ENCODE data around the gene CD8A. TPM values are rescaled to one million over a fixed set of nuclear protein-coding genes. Genes with fewer than 3 reads are reported as not detected.

CD8A gene
- total and polyA plus RNA-seq, 2 of the 8 experiments (the other 6 are each of a cell fraction or from before 2014, with no cell fraction given) = 0.14 to 0.39 TPM

GRCh38 chr2:86808315-86809161 is 17.8 kb upstream of the CD8A start:
- no peak overlapping the region for H3K27ac ChIP-seq (ENCODE audit: low read depth, low read length)
- no peak overlapping the region for H2BK15ac ChIP-seq (ENCODE audit: low read length)
- peak; percentile 88 to 98 for DNase-seq (ENCODE audit: low read depth in 1 of 2, low spot score in 2 of 2)
- no peak overlapping the region for H2BK12ac ChIP-seq (ENCODE audit: low read depth, low read length)
- no peak overlapping the region for H4K91ac ChIP-seq (replicated peaks; ENCODE audit: insufficient read length, low read length)
- H3K23me2 ChIP-seq (ENCODE audit: low read depth, low read length) = peaks cover 8% of the 10 kb centered on the region; the same call in 1 of the 2 replicates
- no peak overlapping the region for H3K9ac ChIP-seq (replicated peaks in 1 of 4; ENCODE audit: extremely low read depth in 1 of 4, low read depth in 3 of 4, low read length in 3 of 4)
- H2AK5ac ChIP-seq (ENCODE audit: low read depth, low read length) = no peak overlapping the region
- H2BK120ac ChIP-seq (replicated peaks; ENCODE audit: low read depth, low read length) = no peak overlapping the region
- H4K20me1 ChIP-seq (replicated peaks in 1 of 2; ENCODE audit: control insufficient read depth in 1 of 2, insufficient read depth in 2 of 2, low read length in 2 of 2) = no peaks in the 10 kb centered on the region
- no peak for FAIRE-seq
- H3K9me3 ChIP-seq (ENCODE audit: insufficient read depth in 2 of 2, low read depth in 1 of 2, low read length in 1 of 2) = no peaks in the 10 kb centered on the region
- ChIA-PET CTCF (ENCODE audit: partially characterized antibody) (interaction anchor here (0.6 to 1.8 kb wide), 8 partner anchors 11 to 39 kb away, joined by 3 to 7 read pairs (median 3); no protein-coding TSS in a partner anchor), POLR2A (ENCODE audit: partially characterized antibody) (interaction anchor here (0.7 to 1.6 kb wide), 4 partner anchors 16 to 1246 kb away, joined by 3 to 5 read pairs (median 3); no protein-coding TSS in a partner anchor)
- no peak overlapping the region for H2BK5ac ChIP-seq (ENCODE audit: low read depth, low read length)
- no peak overlapping the region for H3K56ac ChIP-seq (replicated peaks; ENCODE audit: insufficient read length, low read depth, low read length)
- H3K14ac ChIP-seq (ENCODE audit: insufficient read length) = no peak overlapping the region
- no peaks in the 10 kb centered on the region for H3K79me2 ChIP-seq (ENCODE audit: control insufficient read depth in 1 of 2, insufficient read depth in 2 of 2, low read length in 2 of 2)
- H3K27me3 ChIP-seq (replicated peaks in 1 of 4; ENCODE audit: control insufficient read depth in 3 of 4, extremely low read depth in 1 of 4, insufficient read depth in 3 of 4, low read length in 3 of 4) = peaks cover 0 to 20% (median 12%) of the 10 kb centered on the region in 4 experiments; a peak in 5 of 7 replicates
- WGBS, 2 experiments (ENCODE audit: extremely low coverage in 1 of 2, insufficient coverage in 1 of 2, insufficient read length in 1 of 2, insufficient replicate concordance in 2 of 2, low coverage in 1 of 2, low lambda C conversion rate in 2 of 2, missing lambda C conversion rate in 1 of 2) = 45% methylated on average over 33 of the region's 36 CpGs; no CpG with 5 or more reads in 1 of the 2 experiments
- H3K23ac ChIP-seq (ENCODE audit: insufficient read length) = no peak overlapping the region
- peak overlapping the region; percentile 78 to 96 for H3K4me2 ChIP-seq (ENCODE audit: insufficient read depth in 1 of 2, low read depth in 2 of 2, low read length in 2 of 2)
- no peak overlapping the region for H2BK20ac ChIP-seq (ENCODE audit: low read length)
- H3K4me1 ChIP-seq (replicated peaks in 1 of 4; ENCODE audit: control insufficient read depth in 3 of 4, insufficient read depth in 4 of 4, low read length in 3 of 4) = peaks cover 0 to 3% (median 1%) of the 10 kb centered on the region in 4 experiments; a peak in 1 of 7 replicates
- H3K36me3 ChIP-seq (ENCODE audit: control insufficient read depth in 2 of 4, insufficient read depth in 4 of 4, low read length in 3 of 4) = no peaks in the 10 kb centered on the region
- no peak overlapping the region for H2AFZ ChIP-seq (ENCODE audit: low read length)
- H3K4ac ChIP-seq (replicated peaks; ENCODE audit: insufficient read length, low read depth, low read length) = no peak overlapping the region
- H3K4me3 ChIP-seq (ENCODE audit: extremely low read depth in 1 of 4, insufficient read depth in 2 of 4, low read depth in 3 of 4, low read length in 4 of 4) = peak overlapping the region; percentile 19 to 68 (median 46); a peak in 6 of 8 replicates
- H3K18ac ChIP-seq (ENCODE audit: extremely low read depth, low read length) = no peak overlapping the region
- H3K79me1 ChIP-seq (ENCODE audit: low read depth, low read length) = no peaks in the 10 kb centered on the region
- H4K8ac ChIP-seq (ENCODE audit: extremely low read depth, insufficient read depth, low read length) = peak overlapping the region; percentile 82; the same call in 1 of the 2 replicates
- no peak overlapping the region for H4K5ac ChIP-seq (ENCODE audit: insufficient read length, low read depth, low read length)
- TF ChIP-seq SIN3A (conservative IDR thresholded peaks at IDR 0.05 in 1 of 2, IDR thresholded peaks at IDR 0.05 in 1 of 2; ENCODE audit: low read depth in 1 of 2, low read length in 2 of 2) = peak in 1 of 2 experiments; percentile 76; a peak in 2 of 4 replicates
- TF ChIP-seq TBP (IDR thresholded peaks at IDR 0.05; ENCODE audit: low read depth, low read length) = no peak
- no peak for TF ChIP-seq TAF7 (optimal IDR thresholded peaks at IDR 0.05; ENCODE audit: borderline replicate concordance, low read depth, low read length)
- TF ChIP-seq, protein P1, sequence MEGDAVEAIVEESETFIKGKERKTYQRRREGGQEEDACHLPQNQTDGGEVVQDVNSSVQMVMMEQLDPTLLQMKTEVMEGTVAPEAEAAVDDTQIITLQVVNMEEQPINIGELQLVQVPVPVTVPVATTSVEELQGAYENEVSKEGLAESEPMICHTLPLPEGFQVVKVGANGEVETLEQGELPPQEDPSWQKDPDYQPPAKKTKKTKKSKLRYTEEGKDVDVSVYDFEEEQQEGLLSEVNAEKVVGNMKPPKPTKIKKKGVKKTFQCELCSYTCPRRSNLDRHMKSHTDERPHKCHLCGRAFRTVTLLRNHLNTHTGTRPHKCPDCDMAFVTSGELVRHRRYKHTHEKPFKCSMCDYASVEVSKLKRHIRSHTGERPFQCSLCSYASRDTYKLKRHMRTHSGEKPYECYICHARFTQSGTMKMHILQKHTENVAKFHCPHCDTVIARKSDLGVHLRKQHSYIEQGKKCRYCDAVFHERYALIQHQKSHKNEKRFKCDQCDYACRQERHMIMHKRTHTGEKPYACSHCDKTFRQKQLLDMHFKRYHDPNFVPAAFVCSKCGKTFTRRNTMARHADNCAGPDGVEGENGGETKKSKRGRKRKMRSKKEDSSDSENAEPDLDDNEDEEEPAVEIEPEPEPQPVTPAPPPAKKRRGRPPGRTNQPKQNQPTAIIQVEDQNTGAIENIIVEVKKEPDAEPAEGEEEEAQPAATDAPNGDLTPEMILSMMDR (IDR thresholded peaks at IDR 0.05; ENCODE audit: control extremely low read depth in 1 of 3, insufficient read depth in 1 of 3, low read depth in 1 of 3, low read length in 3 of 3) = peak; percentile 83 to 94 (median 85)
- TF ChIP-seq PHF8 (conservative IDR thresholded peaks at IDR 0.05; ENCODE audit: low read depth, low read length) = no peak
- TF ChIP-seq, protein P2, sequence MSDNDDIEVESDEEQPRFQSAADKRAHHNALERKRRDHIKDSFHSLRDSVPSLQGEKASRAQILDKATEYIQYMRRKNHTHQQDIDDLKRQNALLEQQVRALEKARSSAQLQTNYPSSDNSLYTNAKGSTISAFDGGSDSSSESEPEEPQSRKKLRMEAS (IDR thresholded peaks at IDR 0.05) = peak; percentile 97
- peak; percentile 97 to 98 for TF ChIP-seq RAD21 (IDR thresholded peaks at IDR 0.05 in 1 of 2, conservative IDR thresholded peaks at IDR 0.05 in 1 of 2; ENCODE audit: low read depth in 2 of 2, low read length in 2 of 2)
